ENCODE data around the gene IZUMO4. TPM values are rescaled to one million over a fixed set of nuclear protein-coding genes. Genes with fewer than 3 reads are reported as not detected.

Gene IZUMO4
- total RNA-seq, 1 experiment from 2014 or later: 2.5 TPM

DNA sequence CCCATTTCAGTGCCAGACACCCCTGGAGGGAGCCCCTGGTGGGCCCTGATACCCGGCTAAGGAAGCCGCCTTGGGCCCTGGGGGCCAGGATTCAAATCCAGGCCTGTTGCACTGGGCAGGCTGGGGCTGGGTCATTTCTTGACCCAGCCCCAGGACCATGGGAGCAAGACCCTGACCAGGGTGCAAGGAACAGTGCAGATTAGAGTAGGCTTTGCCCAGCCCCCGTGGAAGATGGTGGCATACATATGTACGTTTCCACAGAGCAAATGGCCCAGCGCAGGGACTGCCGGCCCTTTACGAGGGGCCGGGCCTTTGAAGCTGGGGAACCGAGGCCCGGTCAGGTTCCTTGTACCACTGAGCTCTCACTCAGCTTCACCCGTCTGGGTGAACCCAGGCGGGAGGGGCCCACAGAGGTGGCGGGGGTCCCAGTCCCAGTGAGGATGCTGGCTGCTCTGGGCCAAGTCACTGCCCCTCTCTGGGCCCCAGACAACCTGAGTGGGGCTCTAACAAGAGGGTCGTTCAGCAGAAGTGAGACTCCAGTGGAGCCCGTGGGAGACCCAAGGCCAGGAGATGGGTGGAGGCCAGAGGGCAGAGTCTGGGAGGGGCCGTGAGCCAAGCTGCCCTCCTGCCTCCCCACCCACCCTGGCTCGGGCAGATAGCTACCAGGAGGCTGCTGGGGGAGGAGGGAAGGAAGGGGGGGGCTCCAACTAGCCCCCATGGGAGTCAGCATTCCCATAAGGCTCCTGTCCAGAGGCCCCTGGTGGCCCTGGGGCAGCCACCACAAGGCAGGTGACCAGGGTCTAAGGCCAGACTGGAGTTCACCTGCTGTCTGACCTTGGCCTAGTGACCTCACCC is 48.4 kb upstream of the IZUMO4 start:
- intact Hi-C loops (cut with micrococcal nuclease; ENCODE audit: unreplicated experiment): no loop called here
- Histone ChIP-seq H3K4me1 (ENCODE audit: insufficient read depth, low read length, poor library complexity, severe bottlenecking) (peaks cover 12% of the 10 kb centered on the region), H3K36me3 (ENCODE audit: insufficient read depth, low read length, poor library complexity, severe bottlenecking) (peaks cover 4% of the 10 kb centered on the region), H3K27ac (ENCODE audit: low read depth, low read length, poor library complexity, severe bottlenecking) (no peak overlapping the region), H3K9me3 (ENCODE audit: low read depth, low read length, poor library complexity, severe bottlenecking) (no peaks in the 10 kb centered on the region), H3K4me3 (ENCODE audit: low read depth, low read length, poor library complexity, severe bottlenecking) (no peak overlapping the region), H3K27me3 (replicated peaks; ENCODE audit: insufficient read depth, low read depth, low read length, poor library complexity) (no peaks in the 10 kb centered on the region)
- POLR2A ChIA-PET (ENCODE audit: low non-redundant PET): no interaction called here
- no peak for TF ChIP-seq EZH2 (IDR thresholded peaks at IDR 0.05; ENCODE audit: borderline replicate concordance, low read depth, low read length, poor library complexity, severe bottlenecking)
- TF ChIP-seq, protein P1, sequence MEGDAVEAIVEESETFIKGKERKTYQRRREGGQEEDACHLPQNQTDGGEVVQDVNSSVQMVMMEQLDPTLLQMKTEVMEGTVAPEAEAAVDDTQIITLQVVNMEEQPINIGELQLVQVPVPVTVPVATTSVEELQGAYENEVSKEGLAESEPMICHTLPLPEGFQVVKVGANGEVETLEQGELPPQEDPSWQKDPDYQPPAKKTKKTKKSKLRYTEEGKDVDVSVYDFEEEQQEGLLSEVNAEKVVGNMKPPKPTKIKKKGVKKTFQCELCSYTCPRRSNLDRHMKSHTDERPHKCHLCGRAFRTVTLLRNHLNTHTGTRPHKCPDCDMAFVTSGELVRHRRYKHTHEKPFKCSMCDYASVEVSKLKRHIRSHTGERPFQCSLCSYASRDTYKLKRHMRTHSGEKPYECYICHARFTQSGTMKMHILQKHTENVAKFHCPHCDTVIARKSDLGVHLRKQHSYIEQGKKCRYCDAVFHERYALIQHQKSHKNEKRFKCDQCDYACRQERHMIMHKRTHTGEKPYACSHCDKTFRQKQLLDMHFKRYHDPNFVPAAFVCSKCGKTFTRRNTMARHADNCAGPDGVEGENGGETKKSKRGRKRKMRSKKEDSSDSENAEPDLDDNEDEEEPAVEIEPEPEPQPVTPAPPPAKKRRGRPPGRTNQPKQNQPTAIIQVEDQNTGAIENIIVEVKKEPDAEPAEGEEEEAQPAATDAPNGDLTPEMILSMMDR (conservative IDR thresholded peaks at IDR 0.05; ENCODE audit: low read depth, low read length): no peak
- DNase-seq (ENCODE audit: low spot score): no peak
- CTCF ChIA-PET: no interaction called here
- no TSS peak for BruUV-seq (replicated peaks)

DNA sequence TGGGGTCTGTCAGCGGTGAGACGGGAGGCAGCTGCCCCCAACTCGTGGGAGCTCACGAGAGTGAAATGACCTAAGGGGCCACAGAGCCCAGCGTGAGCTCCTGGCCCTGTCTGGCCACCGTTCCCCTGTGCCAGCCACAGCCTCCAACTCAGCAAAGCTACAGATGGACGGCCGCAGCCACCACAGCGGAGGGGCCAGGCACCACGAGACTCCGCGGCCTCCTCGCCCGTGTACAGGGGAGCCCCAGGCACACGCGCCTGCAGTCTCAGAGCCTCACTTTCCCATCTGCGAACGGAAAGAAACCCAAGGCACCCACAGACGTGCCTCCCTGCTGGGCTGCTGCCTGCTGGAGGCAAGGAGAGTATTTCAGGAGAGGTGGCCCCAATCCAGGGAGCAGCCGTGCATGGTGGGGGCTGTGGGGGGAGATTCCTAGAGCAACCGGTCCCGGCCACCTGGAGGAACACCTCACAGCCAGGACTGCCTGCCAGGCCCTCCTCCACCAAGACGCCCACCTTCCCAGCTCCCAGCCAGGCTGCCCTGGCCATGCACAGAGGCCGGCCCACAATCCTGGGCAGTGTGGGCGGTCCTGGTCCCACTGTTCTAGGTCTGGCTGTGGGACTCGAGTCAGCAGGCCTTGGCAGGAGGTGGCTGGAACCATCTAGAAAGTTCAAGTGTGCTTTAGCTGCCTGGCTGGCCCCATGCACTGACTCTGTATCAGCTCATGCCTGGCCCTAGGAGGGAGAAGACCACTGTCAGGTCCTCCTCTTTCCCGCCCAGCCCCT is 47.6 kb upstream of the IZUMO4 start:
- Histone ChIP-seq H3K36me3 (ENCODE audit: insufficient read depth, low read length, poor library complexity, severe bottlenecking) (peaks cover 4% of the 10 kb centered on the region), H3K27ac (ENCODE audit: low read depth, low read length, poor library complexity, severe bottlenecking) (peak overlapping the region; percentile 86), H3K4me1 (ENCODE audit: insufficient read depth, low read length, poor library complexity, severe bottlenecking) (peaks cover 12% of the 10 kb centered on the region), H3K4me3 (ENCODE audit: low read depth, low read length, poor library complexity, severe bottlenecking) (peak overlapping the region; percentile 98), H3K27me3 (replicated peaks; ENCODE audit: insufficient read depth, low read depth, low read length, poor library complexity) (no peaks in the 10 kb centered on the region), H3K9me3 (ENCODE audit: low read depth, low read length, poor library complexity, severe bottlenecking) (no peaks in the 10 kb centered on the region)
- intact Hi-C loops (cut with micrococcal nuclease; ENCODE audit: unreplicated experiment): no loop called here
- no peak for TF ChIP-seq EZH2 (IDR thresholded peaks at IDR 0.05; ENCODE audit: borderline replicate concordance, low read depth, low read length, poor library complexity, severe bottlenecking)
- TF ChIP-seq, protein P1 (conservative IDR thresholded peaks at IDR 0.05; ENCODE audit: low read depth, low read length): no peak
- CTCF ChIA-PET: interaction anchor here (0.6 kb wide), 2 partner anchors 29 to 343 kb away, joined by 4 to 5 read pairs; no protein-coding TSS in a partner anchor
- no TSS peak for BruUV-seq (replicated peaks)
- DNase-seq (ENCODE audit: low spot score): no peak
- POLR2A ChIA-PET (ENCODE audit: low non-redundant PET): interaction anchor here (0.6 kb wide), 1 partner anchor 105 kb away, joined by 3 read pairs; no protein-coding TSS in a partner anchor

DNA sequence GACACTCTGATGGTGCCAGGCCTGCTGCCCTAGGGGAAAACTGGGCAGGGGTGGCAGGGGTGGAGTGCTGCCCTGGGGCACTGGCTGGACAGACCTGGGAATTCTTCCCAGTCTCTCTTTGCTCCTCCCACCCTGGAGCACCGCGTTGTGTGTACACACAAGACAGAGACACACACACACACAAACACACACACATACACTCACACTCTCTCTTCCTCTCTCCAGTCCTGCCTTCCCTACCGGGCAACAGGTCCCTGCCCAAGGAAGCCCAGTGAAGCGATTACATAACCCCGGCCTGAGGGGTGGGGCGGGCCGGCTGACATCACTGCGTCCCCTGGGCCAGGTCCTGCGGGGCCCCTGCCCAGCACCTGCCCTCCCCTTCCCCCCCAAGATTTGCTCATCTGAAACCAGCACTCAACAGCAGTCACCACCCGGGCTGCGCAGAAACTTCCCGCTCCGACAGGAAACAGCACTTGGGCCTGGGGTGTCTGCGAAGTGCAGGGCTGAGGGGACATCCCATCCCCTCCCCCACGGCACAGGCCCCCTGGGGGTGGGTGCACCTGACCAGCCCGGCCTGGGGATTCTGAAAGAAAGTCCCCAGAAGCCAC is 46.9 kb upstream of the IZUMO4 start:
- peak; percentile 50 for DNase-seq (ENCODE audit: low spot score)
- ChIA-PET CTCF (interaction anchor here (0.6 kb wide), 1 partner anchor 30 kb away, joined by 4 read pairs; no protein-coding TSS in a partner anchor), POLR2A (ENCODE audit: low non-redundant PET) (interaction anchor here (0.6 kb wide), 1 partner anchor 105 kb away, joined by 3 read pairs; no protein-coding TSS in a partner anchor)
- no peak for TF ChIP-seq EZH2 (IDR thresholded peaks at IDR 0.05; ENCODE audit: borderline replicate concordance, low read depth, low read length, poor library complexity, severe bottlenecking)
- TF ChIP-seq, protein P1 (conservative IDR thresholded peaks at IDR 0.05; ENCODE audit: low read depth, low read length): no peak
- intact Hi-C loops (cut with micrococcal nuclease; ENCODE audit: unreplicated experiment): no loop called here
- Histone ChIP-seq H3K36me3 (ENCODE audit: insufficient read depth, low read length, poor library complexity, severe bottlenecking) (peaks cover 4% of the 10 kb centered on the region), H3K27ac (ENCODE audit: low read depth, low read length, poor library complexity, severe bottlenecking) (peak overlapping the region; percentile 86), H3K4me1 (ENCODE audit: insufficient read depth, low read length, poor library complexity, severe bottlenecking) (peaks cover 12% of the 10 kb centered on the region), H3K4me3 (ENCODE audit: low read depth, low read length, poor library complexity, severe bottlenecking) (peak overlapping the region; percentile 98), H3K27me3 (replicated peaks; ENCODE audit: insufficient read depth, low read depth, low read length, poor library complexity) (no peaks in the 10 kb centered on the region), H3K9me3 (ENCODE audit: low read depth, low read length, poor library complexity, severe bottlenecking) (no peaks in the 10 kb centered on the region)
- TSS peak; percentile 56 for BruUV-seq (replicated peaks)
